ENCODE results near the gene KRTAP5-10.
"Not testable (repeated sequence)": the region's sequence is repeated elsewhere in the genome, so short reads cannot be mapped to it uniquely, and the experiment has no call there.

The KRTAP5-10 gene, protein sequence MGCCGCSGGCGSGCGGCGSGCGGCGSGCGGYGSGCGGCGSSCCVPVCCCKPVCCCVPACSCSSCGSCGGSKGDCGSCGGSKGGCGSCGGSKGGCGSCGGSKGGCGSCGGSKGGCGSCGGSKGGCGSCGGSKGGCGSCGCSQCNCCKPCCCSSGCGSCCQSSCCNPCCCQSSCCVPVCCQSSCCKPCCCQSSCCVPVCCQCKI

DNA sequence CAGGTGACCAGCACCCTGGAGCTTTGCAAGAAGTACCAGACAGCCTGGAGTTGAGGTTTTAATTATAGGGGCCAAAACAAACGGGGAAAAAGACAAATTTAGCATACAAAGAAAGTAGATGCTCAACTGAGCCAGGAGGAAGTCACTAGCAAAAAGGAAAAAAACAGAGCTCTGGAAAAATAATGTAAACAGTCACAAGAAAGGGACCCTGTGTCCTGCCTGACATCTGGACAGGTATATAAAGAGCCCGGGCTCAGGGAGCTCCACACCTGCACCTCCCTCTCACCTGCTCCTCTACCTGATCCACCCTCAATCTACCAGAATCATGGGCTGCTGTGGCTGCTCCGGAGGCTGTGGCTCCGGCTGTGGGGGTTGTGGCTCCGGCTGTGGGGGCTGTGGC is at the start of gene KRTAP5-10:
Gene KRTAP5-10 (plus strand): TSS at position 301 of the 400 bp plus-strand sequence. CDS start 25 bp downstream, at position 326.
- H3K4me3 ChIP-seq (ENCODE audit: low read depth, low read length): no peak within 1 kb of the TSS
- TF ChIP-seq, protein P1, sequence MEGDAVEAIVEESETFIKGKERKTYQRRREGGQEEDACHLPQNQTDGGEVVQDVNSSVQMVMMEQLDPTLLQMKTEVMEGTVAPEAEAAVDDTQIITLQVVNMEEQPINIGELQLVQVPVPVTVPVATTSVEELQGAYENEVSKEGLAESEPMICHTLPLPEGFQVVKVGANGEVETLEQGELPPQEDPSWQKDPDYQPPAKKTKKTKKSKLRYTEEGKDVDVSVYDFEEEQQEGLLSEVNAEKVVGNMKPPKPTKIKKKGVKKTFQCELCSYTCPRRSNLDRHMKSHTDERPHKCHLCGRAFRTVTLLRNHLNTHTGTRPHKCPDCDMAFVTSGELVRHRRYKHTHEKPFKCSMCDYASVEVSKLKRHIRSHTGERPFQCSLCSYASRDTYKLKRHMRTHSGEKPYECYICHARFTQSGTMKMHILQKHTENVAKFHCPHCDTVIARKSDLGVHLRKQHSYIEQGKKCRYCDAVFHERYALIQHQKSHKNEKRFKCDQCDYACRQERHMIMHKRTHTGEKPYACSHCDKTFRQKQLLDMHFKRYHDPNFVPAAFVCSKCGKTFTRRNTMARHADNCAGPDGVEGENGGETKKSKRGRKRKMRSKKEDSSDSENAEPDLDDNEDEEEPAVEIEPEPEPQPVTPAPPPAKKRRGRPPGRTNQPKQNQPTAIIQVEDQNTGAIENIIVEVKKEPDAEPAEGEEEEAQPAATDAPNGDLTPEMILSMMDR (IDR thresholded peaks at IDR 0.05; ENCODE audit: control insufficient read depth, extremely low read depth, insufficient read depth): no peak
- DNase-seq (ENCODE audit: low read depth): no peak

DNA sequence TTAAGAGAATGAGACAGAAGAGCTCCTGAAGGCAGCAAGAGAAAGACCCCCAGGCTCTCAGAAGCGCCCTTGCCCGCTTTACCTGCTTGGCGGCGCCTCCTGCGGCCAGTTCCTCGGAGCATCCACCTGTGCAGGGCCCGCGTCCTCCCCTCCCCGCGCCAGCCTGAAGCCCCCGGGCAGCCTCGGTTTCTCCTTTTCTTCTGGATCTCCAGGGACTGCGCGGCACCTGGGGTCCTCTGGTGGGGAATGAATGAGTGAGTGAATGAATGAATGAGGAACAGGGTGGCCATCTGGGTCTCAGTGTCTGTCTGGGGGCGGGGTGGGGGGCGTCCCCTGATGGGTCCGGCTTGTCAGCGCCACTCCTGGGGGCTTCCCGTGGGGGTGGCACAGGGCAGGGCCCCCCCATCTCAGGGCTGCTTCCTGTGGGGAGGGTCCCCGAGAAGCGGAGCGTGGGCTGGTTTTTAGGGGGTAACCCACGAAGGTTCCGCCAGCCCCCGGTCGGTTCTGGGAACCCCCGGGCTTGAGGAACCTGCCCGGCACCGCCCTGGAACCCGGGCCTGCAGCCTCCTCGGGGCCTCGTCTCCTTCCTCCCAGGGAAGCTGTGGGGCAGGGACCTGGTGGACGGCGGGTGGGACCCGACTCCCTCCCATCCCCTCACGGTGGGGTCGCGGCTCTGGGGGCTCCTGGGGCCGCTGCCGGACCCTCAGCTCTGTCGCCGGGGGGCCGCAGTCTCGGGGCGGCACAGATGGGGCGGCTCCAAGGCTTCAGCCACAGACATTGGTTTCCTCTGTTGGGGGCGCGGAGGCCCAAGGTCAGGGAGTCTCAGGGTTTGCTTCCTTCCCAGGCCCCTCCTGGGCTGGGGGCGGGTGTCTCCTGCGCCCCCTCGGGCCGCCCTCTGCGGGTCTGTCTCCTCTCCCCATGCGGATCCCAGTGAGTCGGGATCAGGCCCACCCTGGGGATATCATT is 46.6 kb upstream of the KRTAP5-10 start:
- TF ChIP-seq, protein P1 (IDR thresholded peaks at IDR 0.05; ENCODE audit: control insufficient read depth, extremely low read depth, insufficient read depth): no peak
- H3K4me3 ChIP-seq (ENCODE audit: low read depth, low read length): no peak overlapping the region
- no peak for DNase-seq (ENCODE audit: low read depth)

DNA sequence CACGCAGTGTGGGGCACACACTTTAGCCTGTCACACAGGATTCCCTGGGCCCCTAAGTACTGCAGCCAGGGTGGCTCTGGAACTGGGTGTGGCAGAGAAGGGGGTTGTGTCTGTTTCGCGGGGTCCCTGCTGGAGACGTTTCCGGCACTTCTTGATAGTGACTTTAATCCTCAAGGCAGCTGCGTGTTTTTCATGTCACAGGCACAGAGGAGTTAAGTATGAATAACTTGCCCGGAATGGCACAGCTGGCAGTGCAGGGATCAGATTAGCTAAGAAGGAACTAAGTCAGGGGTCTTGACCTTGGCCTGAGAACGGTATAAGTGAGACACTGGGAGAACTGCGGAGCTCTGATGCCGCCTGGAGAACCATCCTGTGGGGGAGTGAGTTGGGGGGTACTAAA is 45.8 kb upstream of the KRTAP5-10 start:
- no peak overlapping the region for H3K4me3 ChIP-seq (ENCODE audit: low read depth, low read length)
- DNase-seq (ENCODE audit: low read depth): no peak
- TF ChIP-seq, protein P1 (IDR thresholded peaks at IDR 0.05; ENCODE audit: control insufficient read depth, extremely low read depth, insufficient read depth): no peak

DNA sequence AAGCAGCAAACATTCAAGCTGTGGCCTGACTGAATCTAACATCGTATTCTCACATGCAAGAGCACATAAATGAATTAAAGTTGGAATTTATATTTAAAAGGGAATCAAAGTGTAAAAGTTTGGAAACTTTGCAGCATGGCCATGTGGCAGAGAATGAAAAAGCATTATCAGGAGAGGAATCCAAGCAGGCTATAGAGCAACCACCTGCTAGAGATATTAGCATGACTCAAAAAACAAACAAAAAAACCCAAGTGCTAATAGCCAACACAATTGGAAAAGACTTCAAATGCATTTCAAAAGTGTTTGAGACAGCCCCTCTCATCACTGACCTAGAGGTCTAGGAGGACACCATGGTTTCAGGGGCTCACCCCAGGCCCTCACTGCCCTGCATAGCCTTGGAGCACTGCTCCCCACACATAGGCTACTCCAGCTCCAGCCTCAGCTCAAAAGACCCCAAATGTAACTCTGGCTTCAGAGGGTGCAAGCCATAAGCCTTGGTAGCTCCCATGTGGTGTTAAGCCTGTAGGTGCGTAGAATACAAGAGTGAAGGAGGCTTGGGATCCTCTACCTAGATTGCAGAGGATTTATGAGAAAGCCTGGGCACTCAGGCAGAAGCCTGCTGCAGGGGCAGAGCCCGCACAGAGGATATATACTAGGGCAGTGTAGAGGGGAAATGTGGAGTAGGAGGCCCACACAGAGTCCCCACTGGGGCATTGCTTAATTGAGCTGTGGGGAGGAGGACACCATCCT is 40.0 kb upstream of the KRTAP5-10 start:
- no peak for DNase-seq (ENCODE audit: low read depth)
- no peak overlapping the region for H3K4me3 ChIP-seq (ENCODE audit: low read depth, low read length)
- TF ChIP-seq, protein P1 (IDR thresholded peaks at IDR 0.05; ENCODE audit: control insufficient read depth, extremely low read depth, insufficient read depth): no peak

DNA sequence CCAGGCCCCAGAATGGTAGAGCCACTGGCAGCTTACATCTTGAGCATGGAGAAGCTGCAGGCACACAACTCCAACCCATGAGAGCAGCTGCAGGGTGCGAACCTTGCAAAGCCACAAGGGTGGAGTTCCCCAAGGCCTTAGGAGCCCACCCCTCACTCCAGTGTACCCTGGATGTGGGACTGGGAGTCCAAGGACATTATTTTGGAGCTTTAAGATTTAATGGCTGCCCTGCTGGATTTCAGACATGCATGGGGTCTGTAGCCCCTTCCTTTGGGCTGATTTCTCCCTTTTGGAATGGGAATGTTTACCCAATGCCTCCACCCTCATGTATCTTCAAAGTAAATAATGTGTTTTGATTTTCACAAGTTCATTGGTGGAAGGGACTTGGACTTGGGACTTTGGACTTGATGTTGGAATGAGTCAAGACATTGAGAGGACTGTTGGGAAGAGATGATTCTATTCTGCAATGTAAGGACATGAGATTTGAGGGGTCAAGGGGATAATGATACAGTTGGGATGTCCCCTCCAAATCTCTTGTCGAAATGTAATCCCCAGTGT is 39.3 kb upstream of the KRTAP5-10 start:
- TF ChIP-seq, protein P1 (IDR thresholded peaks at IDR 0.05; ENCODE audit: control insufficient read depth, extremely low read depth, insufficient read depth): no peak
- DNase-seq (ENCODE audit: low read depth): no peak
- no peak overlapping the region for H3K4me3 ChIP-seq (ENCODE audit: low read depth, low read length)

DNA sequence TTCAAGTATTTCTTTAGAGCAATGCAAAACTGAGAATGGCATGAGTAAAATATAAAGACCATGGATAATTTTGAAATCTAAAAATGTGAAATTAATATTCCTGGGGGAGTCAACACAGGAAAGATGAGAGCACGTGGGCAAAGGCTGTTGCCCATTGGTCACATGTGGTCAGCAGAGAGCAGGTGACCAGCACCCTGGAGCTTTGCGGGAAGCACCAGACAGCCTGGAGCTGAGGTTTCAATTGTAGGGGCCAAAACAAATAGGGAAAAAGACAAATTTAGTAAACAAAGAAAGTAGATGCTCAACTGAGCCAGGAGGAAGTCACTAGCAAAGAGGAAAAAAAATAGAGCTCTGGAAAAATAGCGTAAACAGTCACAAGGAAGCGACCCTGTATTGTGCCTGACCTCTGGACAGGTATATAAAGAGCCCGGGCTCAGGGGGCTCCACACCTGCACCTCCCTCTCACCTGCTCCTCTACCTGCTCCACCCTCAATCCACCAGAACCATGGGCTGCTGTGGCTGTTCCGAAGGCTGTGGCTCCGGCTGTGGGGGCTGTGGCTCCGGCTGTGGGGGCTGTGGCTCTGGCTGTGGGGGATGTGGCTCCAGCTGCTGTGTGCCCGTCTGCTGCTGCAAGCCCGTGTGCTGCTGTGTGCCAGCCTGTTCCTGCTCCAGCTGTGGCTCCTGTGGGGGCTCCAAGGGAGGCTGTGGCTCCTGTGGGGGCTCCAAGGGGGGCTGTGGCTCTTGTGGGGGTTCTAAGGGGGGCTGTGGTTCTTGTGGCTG is 38.4 kb upstream of the KRTAP5-10 start, which contains the start of gene KRTAP5-7:
Gene KRTAP5-7 (plus strand): TSS at position 472 of the 780 bp plus-strand sequence. CDS start 34 bp downstream, at position 506.
- not testable (repeated sequence) for H3K4me3 ChIP-seq (ENCODE audit: low read depth, low read length)
- peak; percentile 46 for DNase-seq (ENCODE audit: low read depth)

Measured in LNCaP clone FGC (cell line).